Liver (tissue), 3 donors: ENCODE measurements around the gene FURIN.

Experiments used
- ATF3 ChIP-seq: IDR thresholded peaks from 2 replicates; pipeline ENCODE4 v1.6.1; 2016; ENCODE audit warnings: antibody characterized with exemption
- CTCF ChIP-seq: fragments of 150-350 bp; IDR thresholded peaks from 2 replicates; pipeline ENCODE4 v1.5.1; 2017; ENCODE audit warnings: improper control_type of control experiment, low read depth, low read length; ENCODE audit not compliant: missing input control
- FOXA1 ChIP-seq: IDR thresholded peaks from 2 replicates; pipeline ENCODE4 v1.6.1; 2016; ENCODE audit warnings: antibody characterized with exemption
- GABPA ChIP-seq, 2 donors: IDR thresholded peaks in 1 of 2; conservative IDR thresholded peaks in 1 of 2; 2 replicates each; pipeline ENCODE4 v1.6.1; 2016; ENCODE audit warnings: antibody characterized with exemption in 2 of 2, mild to moderate bottlenecking in 1 of 2, moderate library complexity in 1 of 2
- HNF4G ChIP-seq: IDR thresholded peaks from 2 replicates; pipeline ENCODE4 v1.6.1; 2016; ENCODE audit warnings: antibody characterized with exemption
- JUND ChIP-seq, 2 donors: IDR thresholded peaks; 2 replicates each; pipeline ENCODE4 v1.6.1; 2016; ENCODE audit warnings: antibody characterized with exemption in 2 of 2
- MAX ChIP-seq: IDR thresholded peaks from 2 replicates; pipeline ENCODE4 v1.6.1; 2016; ENCODE audit warnings: antibody characterized with exemption
- NR2F2 ChIP-seq: IDR thresholded peaks from 2 replicates; pipeline ENCODE4 v1.6.1; 2016; ENCODE audit warnings: antibody characterized with exemption
- RAD21 ChIP-seq, 2 donors: IDR thresholded peaks; 2 replicates each; pipeline ENCODE4 v1.6.1; 2016; ENCODE audit warnings: antibody characterized with exemption in 2 of 2, mild to moderate bottlenecking in 2 of 2
- REST ChIP-seq: IDR thresholded peaks from 2 replicates; pipeline ENCODE4 v1.6.1; 2016; ENCODE audit warnings: antibody characterized with exemption, mild to moderate bottlenecking
- SP1 ChIP-seq: IDR thresholded peaks from 2 replicates; pipeline ENCODE4 v1.6.1; 2018; ENCODE audit warnings: antibody characterized with exemption, mild to moderate bottlenecking
- TAF1 ChIP-seq: conservative IDR thresholded peaks from 2 replicates; pipeline ENCODE4 v1.6.1; 2016; ENCODE audit warnings: antibody characterized with exemption, mild to moderate bottlenecking
- YY1 ChIP-seq: IDR thresholded peaks from 2 replicates; pipeline ENCODE4 v1.6.1; 2016; ENCODE audit warnings: antibody characterized with exemption, mild to moderate bottlenecking
- ZBTB33 ChIP-seq: IDR thresholded peaks from 2 replicates; pipeline ENCODE4 v1.6.1; 2016; ENCODE audit warnings: antibody characterized with exemption
- donor health status: healthy.
- donor health status: healthy.

GRCh38 chr15:90903733-90904536, 35.5 kb downstream of the FURIN start:
- TF ChIP-seq CTCF = no peak
- TF ChIP-seq YY1 = no peak
- TF ChIP-seq FOXA1 = no peak
- TF ChIP-seq RAD21 (IDR thresholded peaks at IDR 0.05) = no peak
- TF ChIP-seq REST = no peak
- TF ChIP-seq MAX = no peak
- TF ChIP-seq NR2F2 = no peak
- TF ChIP-seq ZBTB33 = no peak
- TF ChIP-seq TAF1 = no peak
- TF ChIP-seq SP1 = no peak
- no peak for TF ChIP-seq HNF4G
- TF ChIP-seq ATF3 = no peak
- no peak for TF ChIP-seq GABPA (IDR thresholded peaks at IDR 0.05 in 1 of 2, conservative IDR thresholded peaks at IDR 0.05 in 1 of 2)
- no peak for TF ChIP-seq JUND (IDR thresholded peaks at IDR 0.05)
